HG03097 (cell line): ENCODE data around the gene UNC80.
"Not testable (repeated sequence)": the region's sequence is repeated elsewhere in the genome, so short reads cannot be mapped to it uniquely, and the experiment has no call there.

Experiments
- ATAC-seq: cut with Tn5 transposase; IDR thresholded peaks from one replicate; pipeline ENCODE4 v1.9.1; 2021; ENCODE audit not compliant: unreplicated experiment, low FRiP score

The UNC80 gene, protein sequence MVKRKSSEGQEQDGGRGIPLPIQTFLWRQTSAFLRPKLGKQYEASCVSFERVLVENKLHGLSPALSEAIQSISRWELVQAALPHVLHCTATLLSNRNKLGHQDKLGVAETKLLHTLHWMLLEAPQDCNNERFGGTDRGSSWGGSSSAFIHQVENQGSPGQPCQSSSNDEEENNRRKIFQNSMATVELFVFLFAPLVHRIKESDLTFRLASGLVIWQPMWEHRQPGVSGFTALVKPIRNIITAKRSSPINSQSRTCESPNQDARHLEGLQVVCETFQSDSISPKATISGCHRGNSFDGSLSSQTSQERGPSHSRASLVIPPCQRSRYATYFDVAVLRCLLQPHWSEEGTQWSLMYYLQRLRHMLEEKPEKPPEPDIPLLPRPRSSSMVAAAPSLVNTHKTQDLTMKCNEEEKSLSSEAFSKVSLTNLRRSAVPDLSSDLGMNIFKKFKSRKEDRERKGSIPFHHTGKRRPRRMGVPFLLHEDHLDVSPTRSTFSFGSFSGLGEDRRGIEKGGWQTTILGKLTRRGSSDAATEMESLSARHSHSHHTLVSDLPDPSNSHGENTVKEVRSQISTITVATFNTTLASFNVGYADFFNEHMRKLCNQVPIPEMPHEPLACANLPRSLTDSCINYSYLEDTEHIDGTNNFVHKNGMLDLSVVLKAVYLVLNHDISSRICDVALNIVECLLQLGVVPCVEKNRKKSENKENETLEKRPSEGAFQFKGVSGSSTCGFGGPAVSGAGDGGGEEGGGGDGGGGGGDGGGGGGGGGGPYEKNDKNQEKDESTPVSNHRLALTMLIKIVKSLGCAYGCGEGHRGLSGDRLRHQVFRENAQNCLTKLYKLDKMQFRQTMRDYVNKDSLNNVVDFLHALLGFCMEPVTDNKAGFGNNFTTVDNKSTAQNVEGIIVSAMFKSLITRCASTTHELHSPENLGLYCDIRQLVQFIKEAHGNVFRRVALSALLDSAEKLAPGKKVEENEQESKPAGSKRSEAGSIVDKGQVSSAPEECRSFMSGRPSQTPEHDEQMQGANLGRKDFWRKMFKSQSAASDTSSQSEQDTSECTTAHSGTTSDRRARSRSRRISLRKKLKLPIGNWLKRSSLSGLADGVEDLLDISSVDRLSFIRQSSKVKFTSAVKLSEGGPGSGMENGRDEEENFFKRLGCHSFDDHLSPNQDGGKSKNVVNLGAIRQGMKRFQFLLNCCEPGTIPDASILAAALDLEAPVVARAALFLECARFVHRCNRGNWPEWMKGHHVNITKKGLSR (N-terminal part only)

DNA sequence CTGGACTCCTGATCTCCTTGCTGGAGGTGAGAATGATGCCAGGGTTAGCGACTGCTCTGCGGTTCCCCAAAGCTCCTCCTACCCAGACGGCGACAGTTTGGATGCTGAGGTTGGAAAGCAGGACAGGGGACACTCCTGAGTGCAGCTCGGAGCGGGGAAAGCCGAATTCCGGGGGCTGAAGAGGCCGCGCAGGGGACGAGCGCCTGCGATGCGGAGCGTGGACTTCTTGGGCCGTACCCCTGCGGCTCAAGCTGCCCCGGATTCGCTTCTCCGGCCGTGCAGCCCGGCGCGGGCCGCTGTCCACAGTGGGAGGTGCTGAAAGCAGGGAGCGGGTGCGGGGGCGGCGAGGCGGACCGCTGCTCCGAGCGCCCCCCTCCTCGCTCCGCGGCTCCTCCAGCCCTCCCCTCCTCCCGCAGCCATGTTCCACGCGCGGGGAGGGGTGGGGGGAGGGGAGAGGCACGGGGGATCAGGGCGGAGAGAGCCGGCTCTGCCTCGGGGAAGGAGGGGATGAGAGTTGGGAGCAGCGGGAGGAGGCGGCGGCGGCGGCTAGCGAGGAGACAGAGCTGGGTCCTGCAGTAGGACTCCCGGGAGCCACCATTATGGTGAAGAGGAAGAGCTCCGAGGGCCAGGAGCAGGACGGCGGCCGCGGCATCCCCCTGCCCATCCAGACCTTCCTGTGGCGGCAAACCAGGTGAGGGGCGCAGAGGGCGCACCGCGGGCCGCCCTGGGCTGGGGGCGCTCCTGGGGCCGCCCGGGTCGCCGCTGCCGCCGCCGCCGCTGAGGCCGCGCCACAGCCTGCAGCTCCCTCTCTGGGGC is at the start of gene UNC80:
Gene UNC80, plus strand, starts transcription at position 359 of the 816 bp plus-strand sequence. Its CDS starts 241 bp downstream, at position 600.
- ATAC-seq: no peak

DNA sequence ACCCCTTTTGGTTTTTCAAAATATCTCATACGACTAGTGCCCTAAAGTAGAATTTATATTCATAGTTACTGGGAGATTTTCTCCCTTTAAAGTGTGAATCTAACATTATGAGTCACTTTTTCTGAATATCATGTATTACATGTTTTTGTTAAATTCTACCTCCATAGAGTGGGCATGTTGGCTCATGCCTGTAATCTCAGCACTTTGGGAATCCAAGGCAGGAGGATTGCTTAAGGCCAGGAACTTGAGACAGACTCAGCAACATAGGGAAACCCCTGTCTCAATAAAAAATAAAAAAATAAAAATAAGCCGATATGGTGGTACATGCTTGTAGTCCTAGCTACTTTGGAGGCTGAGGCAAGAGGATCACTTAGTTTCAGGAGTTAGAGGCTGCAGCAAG is 45.3 kb upstream of the UNC80 start:
- no peak for ATAC-seq

DNA sequence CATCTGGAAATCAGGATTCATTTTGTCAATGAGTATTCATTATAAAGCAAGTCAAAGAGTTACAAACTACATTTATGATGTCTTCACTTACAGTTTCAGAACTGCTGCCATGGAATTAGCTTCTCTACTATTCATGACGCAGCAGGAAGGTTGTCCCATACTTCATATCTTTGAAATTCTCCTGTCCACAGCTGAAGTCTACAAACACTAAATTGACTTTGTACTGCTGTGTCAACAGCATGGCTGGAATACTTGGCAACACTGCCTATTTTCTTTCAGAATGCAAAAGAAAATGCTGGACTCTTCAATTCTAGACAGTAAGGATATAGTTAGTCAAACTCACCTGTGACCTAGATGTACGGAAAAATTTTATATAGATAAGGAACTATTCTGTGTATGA is 44.6 kb upstream of the UNC80 start:
- ATAC-seq: no peak

DNA sequence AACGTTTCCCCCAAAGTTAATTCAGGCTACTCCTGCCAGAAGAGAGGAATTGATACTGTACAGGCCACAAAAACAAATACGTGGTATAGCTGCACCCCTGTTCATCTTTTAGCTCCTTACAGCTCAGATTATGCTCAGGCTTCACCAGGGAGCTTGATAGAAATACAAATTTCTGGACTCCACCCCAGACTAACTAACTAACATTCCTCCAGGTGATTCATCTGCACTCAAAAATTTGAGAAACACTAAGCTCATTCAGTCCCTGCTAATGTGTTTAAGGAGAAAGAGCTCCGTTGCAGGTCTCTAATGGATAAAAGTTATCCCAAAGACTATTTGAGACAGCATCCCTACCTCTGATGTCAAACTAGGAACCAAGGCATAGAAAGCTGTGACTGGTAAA is 36.8 kb upstream of the UNC80 start:
- no peak for ATAC-seq

DNA sequence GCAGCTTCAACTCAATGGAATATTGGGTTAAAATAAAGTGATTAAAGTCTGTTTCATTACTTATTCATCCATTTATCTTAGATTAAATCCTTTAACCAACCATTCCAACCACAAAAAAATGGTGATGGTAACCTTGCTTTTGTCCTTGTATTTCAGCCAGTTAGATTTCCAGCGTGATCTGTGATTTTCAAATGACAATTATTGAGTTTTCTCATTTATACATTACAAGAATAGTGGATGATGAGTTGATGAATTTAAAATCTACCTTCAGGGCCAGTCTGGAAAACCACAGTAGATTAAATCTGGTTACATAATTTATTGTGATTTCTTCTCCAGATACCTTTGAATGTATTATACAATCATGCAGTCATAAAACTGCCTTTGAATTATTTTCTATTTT is 29.7 kb upstream of the UNC80 start:
- ATAC-seq: no peak

DNA sequence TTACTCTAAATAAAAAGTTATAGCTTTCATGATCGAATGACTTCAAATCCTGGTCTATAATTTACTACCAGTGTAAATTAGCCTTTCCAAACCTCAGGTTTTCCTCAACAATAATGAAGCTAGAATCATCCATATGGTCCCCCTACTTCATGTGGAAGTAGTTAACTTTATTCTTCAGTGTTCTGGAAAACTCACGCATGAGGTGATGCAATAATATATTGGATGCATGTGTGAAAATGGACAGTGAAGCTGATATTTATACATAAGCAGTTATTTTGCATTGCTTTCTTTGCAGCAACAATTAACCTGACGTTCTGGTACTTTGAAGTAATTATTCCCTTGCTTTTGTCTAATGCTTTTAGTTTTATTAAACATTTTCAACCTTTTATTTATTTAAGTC is 18.6 kb upstream of the UNC80 start:
- no peak for ATAC-seq

DNA sequence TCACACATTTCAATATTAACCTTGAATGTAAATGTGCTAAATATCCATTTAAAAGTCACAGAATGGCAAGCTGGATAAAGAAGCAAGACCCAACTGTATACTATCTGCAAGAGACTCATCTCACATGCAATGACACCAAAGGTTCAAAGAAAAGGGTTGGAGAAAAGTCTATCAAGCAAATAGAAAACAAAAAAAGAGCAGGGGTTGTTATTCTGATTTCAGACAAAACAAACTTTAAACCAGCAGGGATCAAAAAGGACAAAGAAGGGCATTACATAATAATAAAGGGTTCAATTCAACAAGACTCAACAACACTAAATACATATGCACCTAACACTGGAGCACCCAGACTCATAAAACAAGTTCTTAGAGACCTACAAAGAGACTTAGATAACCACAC is 14.5 kb upstream of the UNC80 start:
- no peak for ATAC-seq

DNA sequence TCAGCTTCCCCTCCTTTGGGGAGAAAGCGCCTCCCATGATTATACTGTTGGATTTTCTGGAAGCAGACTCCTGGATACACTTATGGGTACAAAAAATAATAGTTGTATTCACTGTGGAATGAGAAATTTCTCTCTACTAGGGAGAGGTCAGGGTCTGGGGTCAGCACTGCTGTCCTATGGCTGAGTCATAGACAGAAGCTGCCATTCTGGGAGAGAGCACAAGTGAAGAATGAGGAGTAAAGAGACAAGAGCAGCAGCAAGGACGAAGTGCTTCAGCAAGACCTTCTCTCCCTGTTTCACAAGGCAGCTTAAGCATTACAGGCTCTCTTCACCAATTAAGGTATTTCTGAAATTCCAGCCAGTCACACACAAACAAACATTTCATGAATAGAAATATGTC is 10.1 kb upstream of the UNC80 start:
- no peak for ATAC-seq

DNA sequence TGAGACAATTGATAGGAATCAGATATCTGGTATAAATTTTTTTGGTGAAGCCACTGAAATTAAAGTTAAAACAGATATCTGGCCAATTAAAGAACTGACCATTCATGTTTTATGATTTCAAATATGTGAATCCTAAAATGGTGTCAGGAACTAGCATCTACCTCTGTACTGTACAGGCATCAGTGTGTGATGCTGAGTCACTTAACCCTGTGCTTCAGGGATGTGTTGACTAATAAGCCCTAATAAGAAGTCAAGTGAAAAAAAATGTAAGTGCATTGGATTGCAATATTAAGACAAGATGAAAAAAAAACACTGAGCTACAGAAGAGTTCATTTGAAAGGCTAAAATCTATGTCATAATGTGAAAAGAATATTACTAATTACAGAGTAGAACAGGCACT is 9.1 kb upstream of the UNC80 start:
- ATAC-seq: no peak

DNA sequence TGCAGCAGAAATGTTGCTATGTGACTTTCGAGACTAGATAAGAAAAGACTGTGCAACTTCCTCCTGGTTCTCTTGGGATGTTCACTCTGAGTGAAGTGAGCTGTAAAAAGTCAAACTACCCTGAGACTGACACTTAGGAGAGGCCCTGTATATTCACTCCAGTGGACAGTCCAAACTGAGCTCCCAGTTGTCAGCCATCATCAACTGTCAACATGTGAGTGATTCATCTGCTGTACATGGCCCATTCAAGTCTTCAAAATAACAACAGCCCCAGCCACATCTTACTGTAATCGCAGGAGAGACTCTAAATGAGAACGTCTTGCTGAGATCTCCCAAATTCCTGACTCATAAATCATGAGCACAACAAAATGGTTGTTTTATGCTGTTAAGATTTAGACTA is 8.5 kb upstream of the UNC80 start:
- ATAC-seq: no peak

DNA sequence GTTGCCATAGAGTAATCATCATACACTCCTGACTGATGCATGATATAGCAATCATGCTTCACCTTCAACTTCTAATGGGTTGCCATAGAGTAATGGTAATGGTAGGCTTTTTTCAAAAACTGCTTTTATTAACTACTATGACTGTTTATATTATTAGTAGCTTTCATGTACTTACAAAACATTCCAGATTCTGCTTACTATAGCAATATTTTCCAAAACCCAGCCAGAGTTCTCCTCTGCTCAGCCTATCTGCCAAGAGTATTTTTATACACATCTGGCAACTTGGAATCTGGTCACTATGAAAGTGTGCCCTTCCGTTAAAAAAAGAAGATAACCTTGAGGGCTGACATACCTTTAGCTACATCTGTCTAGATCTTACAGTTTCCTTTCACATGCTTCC is 5.0 kb upstream of the UNC80 start:
- no peak for ATAC-seq

DNA sequence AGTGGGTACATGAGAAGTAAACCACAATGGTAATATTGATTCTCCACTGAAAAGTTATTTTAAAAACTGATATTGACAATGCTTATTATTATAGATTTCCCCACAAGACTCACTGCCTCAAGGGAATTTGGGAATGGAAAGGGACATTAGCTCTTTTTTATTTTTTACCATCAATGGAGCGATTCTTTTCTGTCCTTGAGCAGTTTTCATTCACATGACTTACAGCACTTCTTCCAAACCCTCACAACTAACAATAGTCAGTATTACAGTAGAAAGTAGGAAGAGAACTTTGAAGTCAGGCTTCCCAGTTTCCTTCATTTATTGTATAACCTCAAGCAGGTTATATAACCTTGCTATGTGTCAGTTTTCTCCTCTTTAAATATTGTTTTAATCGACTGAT is 4.3 kb upstream of the UNC80 start:
- ATAC-seq: no peak

DNA sequence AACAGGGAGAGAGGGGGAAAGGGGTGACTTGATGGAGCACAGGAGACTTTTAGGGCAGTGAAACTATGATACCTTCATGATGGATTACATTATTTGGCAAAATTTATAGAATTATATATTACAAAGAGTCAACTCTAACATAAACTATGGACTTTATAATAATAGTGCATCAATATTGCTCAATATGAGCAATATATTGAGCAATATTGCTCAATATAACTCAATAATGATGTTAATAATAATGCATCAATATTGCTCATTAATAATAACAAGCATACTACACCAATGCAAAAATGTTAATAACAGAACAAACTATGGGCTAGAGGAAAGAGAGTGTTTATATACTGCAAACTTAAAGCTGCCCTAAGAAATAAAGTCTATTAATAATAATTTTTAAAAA is 3.1 kb upstream of the UNC80 start:
- no peak for ATAC-seq

DNA sequence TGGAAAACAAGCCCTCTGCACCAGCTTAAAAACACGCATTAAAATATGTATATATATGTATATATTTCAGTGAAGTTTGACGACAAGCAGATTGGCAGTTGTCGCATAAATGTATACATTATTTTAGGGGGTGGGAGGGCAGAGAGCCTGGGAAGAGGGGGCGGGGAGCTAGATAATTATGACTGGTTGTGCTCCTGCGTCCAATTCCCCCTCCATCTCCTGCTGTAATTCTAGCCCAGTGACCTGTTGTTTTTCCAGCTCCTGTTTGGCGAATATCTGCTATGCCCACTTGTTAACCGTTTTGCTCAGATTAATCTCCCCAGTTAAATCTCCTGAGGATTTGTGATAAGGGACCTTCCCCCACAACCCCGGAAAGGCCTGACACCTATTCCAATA is 656 bp downstream of the UNC80 start:
- no peak for ATAC-seq

DNA sequence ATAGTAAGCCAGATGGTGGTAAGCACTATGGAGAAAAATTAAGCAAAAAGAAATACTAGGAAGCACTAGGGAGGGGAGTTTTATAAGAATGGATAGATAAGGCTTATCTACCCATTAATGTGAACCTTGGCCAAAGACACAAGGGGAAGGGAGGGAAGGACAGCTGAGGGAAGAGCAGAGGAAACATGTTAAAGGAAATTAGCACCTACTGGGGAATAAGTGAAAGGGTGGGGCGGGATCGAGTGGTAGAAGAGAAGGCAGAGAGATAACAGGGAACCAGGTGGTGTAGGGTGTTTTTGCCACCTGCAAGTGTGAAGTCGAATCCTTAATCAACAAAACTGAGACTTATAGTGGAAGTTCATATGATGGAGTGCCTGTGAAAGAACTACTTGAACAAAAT is 1.7 kb downstream of the UNC80 start:
- ATAC-seq: no peak

DNA sequence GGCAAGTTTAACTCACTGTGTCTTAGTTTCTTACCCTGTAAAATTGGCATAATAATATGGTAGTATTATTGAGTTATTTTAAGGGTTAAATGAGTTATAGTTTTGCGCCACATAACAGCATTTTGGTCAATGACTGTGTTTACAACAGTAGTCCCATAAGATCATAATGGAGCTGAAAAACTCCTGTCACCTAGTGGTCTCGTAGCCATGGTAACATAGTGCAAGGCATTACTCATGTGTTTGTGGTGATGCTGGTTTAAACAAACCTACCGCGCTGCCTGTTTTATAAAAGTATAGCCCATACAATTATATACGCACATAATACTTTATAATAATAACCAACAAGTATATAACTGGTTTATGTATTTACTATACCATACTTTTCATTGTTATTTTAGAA is 15.8 kb downstream of the UNC80 start:
- ATAC-seq: no peak

DNA sequence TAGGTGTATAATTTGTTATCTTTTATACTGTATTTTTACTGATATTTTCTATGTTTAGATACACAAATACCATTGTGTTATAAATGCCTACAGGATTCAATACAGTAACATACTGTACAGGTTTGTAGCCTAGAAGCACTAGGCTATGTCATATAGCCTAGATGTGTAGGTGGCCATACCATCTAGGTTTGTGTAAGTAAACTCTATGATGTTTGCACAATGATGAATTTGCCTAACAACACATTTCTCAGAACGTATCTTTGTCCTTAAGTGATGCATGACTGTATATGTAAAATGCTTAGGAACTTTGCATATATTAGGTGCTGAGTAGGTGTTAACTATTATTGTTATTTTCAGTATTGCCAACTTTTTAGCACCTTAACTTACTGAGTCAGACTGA is 17.3 kb downstream of the UNC80 start:
- ATAC-seq: no peak

DNA sequence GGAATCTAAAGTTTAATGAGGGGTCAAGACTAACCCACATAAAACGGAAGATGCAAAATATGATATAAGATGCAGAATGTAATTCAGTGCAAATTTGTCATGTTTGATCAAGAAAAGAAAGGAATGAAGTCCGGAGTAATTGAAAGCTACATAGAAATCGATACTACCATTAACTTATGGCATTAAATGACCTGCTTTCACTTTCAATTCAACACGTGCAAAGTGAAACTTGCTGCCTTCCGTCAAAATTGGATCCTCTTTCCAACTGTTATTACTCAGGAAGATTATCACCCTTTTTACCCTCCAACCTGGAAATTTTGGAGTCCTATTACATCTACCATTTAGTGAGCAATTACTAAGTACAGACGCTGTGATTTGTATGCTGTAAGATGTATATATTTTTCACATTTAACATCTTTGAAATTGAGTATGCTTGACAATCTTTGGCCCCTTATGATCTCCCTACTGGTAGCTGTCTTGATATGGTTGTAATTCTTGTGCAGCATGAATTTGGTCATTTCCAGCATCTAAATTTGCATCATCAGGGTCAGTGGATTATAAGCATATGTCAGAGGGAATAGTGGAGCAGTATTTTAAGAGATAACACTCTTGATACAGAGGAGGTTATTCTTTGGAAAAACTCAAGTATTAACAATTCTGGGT is 18.6 kb downstream of the UNC80 start:
- peak; percentile 82 for ATAC-seq

DNA sequence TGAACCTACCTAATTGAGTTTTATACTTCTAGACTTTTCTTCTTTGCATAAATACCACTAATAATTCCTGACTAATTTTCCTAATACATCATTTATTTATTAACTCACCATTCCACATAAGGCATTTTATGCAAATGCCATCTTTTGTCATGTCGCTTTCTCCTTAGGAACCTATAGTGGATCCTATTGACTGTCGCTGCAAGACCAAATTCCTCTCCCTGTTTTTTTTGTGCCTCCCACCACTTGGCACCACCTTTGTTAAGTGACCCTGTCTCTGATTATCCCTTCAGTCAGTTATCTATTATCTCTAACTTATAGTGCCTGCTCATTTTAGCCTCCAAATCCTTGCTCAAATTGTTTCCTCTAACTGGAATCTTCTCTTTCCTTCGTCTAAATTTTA is 19.5 kb downstream of the UNC80 start:
- no peak for ATAC-seq

DNA sequence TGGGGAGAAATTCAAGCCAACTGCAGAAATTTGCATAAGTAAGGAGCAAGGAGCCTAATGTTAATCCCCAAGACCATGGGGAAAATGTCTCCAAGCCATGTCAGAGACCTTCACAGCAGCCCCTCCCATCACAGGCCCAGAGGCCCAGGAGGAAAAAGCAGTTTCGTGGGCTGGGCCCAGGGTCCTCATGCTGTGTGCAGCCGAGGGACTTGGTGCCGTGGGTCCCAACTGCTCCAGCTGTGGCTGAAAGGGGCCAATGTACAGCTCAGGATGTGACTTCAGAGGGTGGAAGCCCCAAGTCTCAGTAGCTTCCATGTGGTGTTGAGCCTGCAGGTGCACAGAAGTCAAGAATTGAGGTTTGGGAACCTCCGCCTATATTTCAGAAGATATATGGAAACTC is 23.8 kb downstream of the UNC80 start:
- not testable (repeated sequence) for ATAC-seq
